Measurements from ENCODE around the gene CCNI.
"Not testable (repeated sequence)": the region's sequence is repeated elsewhere in the genome, so short reads cannot be mapped to it uniquely, and the experiment has no call there.

Gene CCNI

GRCh38 chr4:77075869-77076799 lies at the start of gene CCNI:
Gene CCNI, minus strand, starts transcription at chr4:77075989. Its CDS starts 9,627 bp downstream, at chr4:77066362.
- DNase-seq: peak; percentile 98

GRCh38 chr4:77124576-77124975 lies 48.8 kb upstream of the CCNI start:
- no peak for DNase-seq

- no peak for DNase-seq
Observed at GRCh38 chr4:77123411-77123810, 47.6 kb upstream of the CCNI start.

GRCh38 chr4:77122656-77123055 lies 46.9 kb upstream of the CCNI start:
- no peak for DNase-seq

DNA sequence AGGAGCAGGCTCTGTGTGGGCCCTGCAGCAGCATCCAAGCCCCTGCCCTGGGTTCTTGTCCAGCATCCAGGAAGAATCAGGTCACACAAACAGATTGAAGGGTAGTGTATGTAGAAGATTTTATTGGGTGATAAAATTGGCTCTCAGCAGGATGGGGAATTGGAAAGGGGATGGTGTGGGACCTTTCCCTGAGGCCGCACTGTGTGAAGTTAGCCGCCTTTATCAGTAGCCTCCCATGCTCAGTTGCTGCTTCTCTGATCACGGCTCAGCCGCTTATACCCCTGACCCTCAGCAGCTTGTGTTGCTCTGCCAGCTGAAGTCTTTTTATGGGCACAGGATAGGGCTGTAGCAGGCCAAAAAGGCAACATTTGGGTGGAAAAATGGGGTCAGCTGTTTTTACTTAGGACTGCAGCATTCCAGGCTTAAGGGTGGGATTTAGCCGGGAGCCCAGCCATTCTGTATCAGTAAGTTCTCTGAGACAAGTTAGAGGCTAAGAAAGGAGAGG lies 46.0 kb upstream of the CCNI start:
- no peak for DNase-seq

- DNase-seq: no peak
Observed at GRCh38 chr4:77120886-77121508, 45.2 kb upstream of the CCNI start.

GRCh38 chr4:77117721-77118120 lies 41.9 kb upstream of the CCNI start:
- DNase-seq: peak; percentile 27

DNA sequence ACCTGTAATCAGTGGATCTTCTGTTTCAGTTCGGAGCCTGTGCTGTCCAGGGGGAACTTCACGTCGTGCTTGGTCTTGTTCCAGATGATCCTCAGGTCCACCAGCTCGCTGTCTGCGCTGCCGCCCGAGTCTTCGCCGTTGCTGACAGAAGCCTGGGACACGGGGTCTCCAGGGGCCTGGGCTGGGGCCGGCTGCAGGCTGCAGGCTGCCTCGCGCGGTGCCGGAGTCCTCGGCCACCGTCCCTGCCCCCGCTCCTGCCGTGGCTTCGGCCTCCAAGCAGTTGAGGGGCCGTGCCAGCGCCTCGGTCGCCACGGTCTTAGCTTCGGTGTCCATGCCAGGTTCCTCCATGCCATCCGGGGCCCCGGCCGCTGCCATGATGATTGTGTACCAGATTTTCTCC lies 37.3 kb upstream of the CCNI start:
- no peak for DNase-seq

- DNase-seq: no peak
Observed at GRCh38 chr4:77110730-77111129, 34.9 kb upstream of the CCNI start.

DNA sequence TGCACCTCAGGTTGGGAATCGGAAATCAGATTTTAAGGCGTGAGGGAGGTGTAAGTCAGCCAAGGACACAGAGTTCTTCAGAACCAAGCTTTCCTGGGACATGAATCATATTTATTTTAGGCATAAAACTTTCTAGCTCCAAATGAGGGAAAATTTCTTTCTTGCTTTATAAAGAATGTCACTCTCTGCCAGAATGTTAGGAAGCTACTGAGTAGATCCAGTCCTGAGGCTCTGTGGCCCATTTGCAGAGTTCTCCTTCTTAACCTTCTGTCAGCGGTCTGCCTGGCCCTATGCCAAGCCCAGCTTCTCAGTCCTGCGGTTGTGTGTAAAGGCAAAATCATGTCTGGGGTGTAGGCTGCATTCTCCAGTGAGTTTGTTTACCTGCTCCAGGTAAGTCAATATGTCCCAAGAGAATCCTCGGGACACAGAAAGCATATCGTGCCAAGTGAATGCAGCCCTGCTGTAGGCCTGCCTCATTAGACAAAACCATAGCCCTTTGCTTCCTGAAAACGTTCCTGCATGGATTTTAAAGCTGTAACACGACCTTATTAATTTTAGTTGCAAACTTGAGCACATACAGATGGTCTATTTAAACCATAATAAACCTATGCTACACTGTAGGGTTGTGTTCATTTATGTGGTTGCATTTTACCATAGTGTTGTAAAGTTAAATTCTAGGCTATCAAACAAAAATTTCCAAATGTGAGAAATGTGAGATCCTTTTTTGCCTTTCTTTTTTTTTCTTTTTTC lies 29.2 kb upstream of the CCNI start:
- peak; percentile 78 for DNase-seq

- no peak for DNase-seq
Observed at GRCh38 chr4:77104388-77104787, 28.6 kb upstream of the CCNI start.

- DNase-seq: peak; percentile 52
Observed at GRCh38 chr4:77100234-77100633, 24.4 kb upstream of the CCNI start.

DNA sequence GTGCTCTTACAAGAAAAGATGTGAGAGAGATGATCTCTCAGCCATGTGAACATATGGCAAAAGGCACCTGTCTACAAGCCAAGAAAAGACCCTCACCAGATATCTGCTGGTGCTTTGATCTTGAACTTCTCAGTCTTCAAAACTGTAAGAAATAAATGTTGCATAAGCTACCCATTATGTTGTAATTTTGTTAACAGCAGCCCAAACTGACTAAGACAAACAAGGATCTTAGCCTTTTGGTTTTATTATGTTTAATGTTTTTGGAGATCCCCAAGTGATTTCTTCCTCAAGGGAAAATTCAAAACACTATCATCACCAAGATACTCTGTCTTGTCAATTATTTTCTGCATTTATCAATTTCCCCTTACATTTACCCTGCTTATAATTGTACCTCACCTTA lies 21.8 kb upstream of the CCNI start:
- no peak for DNase-seq

DNA sequence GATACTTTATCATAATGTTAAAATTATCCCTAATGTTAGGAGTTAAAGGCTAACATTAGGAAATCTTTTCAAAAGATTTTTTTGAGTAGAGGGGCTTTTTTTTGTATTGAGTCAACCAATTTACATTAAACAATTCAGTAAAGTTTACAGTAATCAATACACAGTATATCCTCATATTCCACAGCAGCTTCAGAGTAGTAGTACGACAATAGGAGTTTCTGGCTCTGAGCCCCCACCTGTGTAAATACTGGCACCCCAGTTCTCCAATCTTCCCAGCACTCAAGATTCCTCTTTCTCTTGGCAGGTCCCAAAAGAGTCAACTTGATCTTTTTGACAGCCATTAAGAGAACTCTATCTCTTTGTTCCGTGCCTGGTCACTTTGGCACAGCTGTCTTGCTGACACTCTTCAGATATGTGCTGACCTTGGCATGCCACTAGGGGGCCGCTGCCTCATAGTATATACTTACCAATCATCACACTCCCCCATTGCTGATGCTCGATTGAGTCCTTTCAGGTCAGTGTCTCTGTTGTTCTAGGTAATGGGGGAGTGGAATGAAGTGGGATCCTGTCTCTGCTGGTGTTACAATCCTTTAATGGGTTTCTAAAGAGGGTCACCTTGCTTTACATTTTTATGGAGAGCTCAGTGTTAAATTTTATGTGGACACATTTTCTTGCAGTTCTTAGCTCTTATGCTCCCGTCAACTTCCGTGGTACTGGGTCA lies 19.5 kb upstream of the CCNI start:
- peak; percentile 95 for DNase-seq

GRCh38 chr4:77094496-77094895 lies 18.7 kb upstream of the CCNI start:
- no peak for DNase-seq

GRCh38 chr4:77093401-77093800 lies 17.6 kb upstream of the CCNI start:
- no peak for DNase-seq

GRCh38 chr4:77092975-77093374 lies 17.2 kb upstream of the CCNI start:
- DNase-seq: peak; percentile 71

GRCh38 chr4:77089866-77090265 lies 14.1 kb upstream of the CCNI start:
- no peak for DNase-seq

- DNase-seq: not testable (repeated sequence)
Observed at GRCh38 chr4:77087027-77087426, 11.2 kb upstream of the CCNI start.

- DNase-seq: peak; percentile 76
Observed at GRCh38 chr4:77084019-77084639, 8.3 kb upstream of the CCNI start.

- DNase-seq: no peak
Observed at GRCh38 chr4:77082886-77083608, 7.3 kb upstream of the CCNI start.

Measured in hematopoietic multipotent progenitor cell treated with erythropoietin and hydrocortisone succinate and interleukin-3 and kit ligand, for 6 days (in vitro differentiated cells).